Astrocyte (in vitro differentiated cells and primary cell): Measurements from ENCODE around the gene C5orf63. TPM values are rescaled to one million over a fixed set of nuclear protein-coding genes. Genes with fewer than 3 reads are reported as not detected.
"Not testable (repeated sequence)": the region's sequence is repeated elsewhere in the genome, so short reads cannot be mapped to it uniquely, and the experiment has no call there.

Source experiments
- DNase-seq: peaks from one replicate; pipeline ENCODE4 v3.0.0-alpha.2; 2010; ENCODE audit warnings: low read depth
- FAIRE-seq: peaks from 2 replicates; lab custom pipeline; 2011; peaks lifted over from hg19 to GRCh38; lab: Jason Lieb, UNC
- H2AFZ ChIP-seq: 2 replicates; pipeline ENCODE4 v1.6.0; 2012; ENCODE audit warnings: low read depth, low read length, inconsistent platforms
- H3K27ac ChIP-seq: 2 replicates; pipeline ENCODE4 v1.5.1; 2011; ENCODE audit warnings: low read depth, low read length, inconsistent platforms
- H3K27me3 ChIP-seq: 2 replicates; pipeline ENCODE4 v1.6.0; 2011; ENCODE audit warnings: low read length, inconsistent platforms; ENCODE audit not compliant: insufficient read depth
- H3K36me3 ChIP-seq: 2 replicates; pipeline ENCODE4 v1.5.1; 2011; ENCODE audit warnings: low read length, inconsistent platforms; ENCODE audit not compliant: insufficient read depth
- H3K4me1 ChIP-seq: 2 replicates; pipeline ENCODE4 v1.5.1; 2011; ENCODE audit warnings: low read length, inconsistent platforms; ENCODE audit not compliant: insufficient read depth
- H3K4me2 ChIP-seq: 2 replicates; pipeline ENCODE4 v1.6.0; 2012; ENCODE audit warnings: low read length, inconsistent platforms
- H3K4me3 ChIP-seq: 2 replicates; pipeline ENCODE4 v1.5.1; 2011; ENCODE audit warnings: low read depth, mild to moderate bottlenecking, low read length, inconsistent platforms; ENCODE audit not compliant: insufficient read depth
- H3K79me2 ChIP-seq: 2 replicates; pipeline ENCODE4 v1.6.0; 2012; ENCODE audit warnings: mild to moderate bottlenecking, low read length, inconsistent platforms; ENCODE audit not compliant: insufficient read depth
- H3K9ac ChIP-seq: 2 replicates; pipeline ENCODE4 v1.6.0; 2012; ENCODE audit warnings: mild to moderate bottlenecking, low read length, inconsistent platforms
- H3K9me3 ChIP-seq: 2 replicates; pipeline ENCODE4 v1.5.1; 2012; ENCODE audit warnings: low read depth, mild to moderate bottlenecking, low read length, inconsistent platforms; ENCODE audit not compliant: insufficient read depth
- H4K20me1 ChIP-seq: 2 replicates; pipeline ENCODE4 v1.6.0; 2012; ENCODE audit warnings: low read length, inconsistent platforms; ENCODE audit not compliant: insufficient read depth
- H3K27ac Mint-ChIP-seq: one replicate; pipeline ENCODE4 v1.8.0; 2021; ENCODE audit warnings: mild to moderate bottlenecking, mixed read lengths; ENCODE audit not compliant: unreplicated experiment
- H3K27me3 Mint-ChIP-seq: one replicate; pipeline ENCODE4 v1.8.0; 2021; ENCODE audit warnings: low read depth, mixed read lengths; ENCODE audit not compliant: unreplicated experiment
- H3K36me3 Mint-ChIP-seq: one replicate; pipeline ENCODE4 v1.8.0; 2021; ENCODE audit warnings: low read depth, mixed read lengths; ENCODE audit not compliant: unreplicated experiment
- H3K4me1 Mint-ChIP-seq: one replicate; pipeline ENCODE4 v1.8.0; 2021; ENCODE audit warnings: low read depth, mixed read lengths; ENCODE audit not compliant: unreplicated experiment
- H3K4me3 Mint-ChIP-seq: one replicate; pipeline ENCODE4 v1.8.0; 2021; ENCODE audit warnings: mild to moderate bottlenecking, moderate library complexity, mixed read lengths; ENCODE audit not compliant: unreplicated experiment
- H3K9me3 Mint-ChIP-seq: one replicate; pipeline ENCODE4 v1.8.0; 2021; ENCODE audit warnings: mild to moderate bottlenecking, mixed read lengths; ENCODE audit not compliant: unreplicated experiment
- EZH2 ChIP-seq: IDR thresholded peaks from 2 replicates; pipeline ENCODE4 v1.6.1; 2012; ENCODE audit warnings: mild to moderate bottlenecking, low read length, inconsistent platforms; ENCODE audit not compliant: insufficient read depth
- total RNA-seq: library from RNA; stranded (reverse); gene quantifications from 2 replicates; pipeline ENCODE4 v1.2.1, GENCODE V29; 2021
- TF ChIP-seq, protein P1 (sequence below): IDR thresholded peaks from 2 replicates; pipeline ENCODE4 v1.5.1; 2011; ENCODE audit warnings: low read depth, mild to moderate bottlenecking, inconsistent platforms, low read length, moderate library complexity; ENCODE audit not compliant: insufficient read depth

The C5orf63 gene
- total RNA-seq, 1 donor from 2014 or later, result 0.36 TPM

DNA sequence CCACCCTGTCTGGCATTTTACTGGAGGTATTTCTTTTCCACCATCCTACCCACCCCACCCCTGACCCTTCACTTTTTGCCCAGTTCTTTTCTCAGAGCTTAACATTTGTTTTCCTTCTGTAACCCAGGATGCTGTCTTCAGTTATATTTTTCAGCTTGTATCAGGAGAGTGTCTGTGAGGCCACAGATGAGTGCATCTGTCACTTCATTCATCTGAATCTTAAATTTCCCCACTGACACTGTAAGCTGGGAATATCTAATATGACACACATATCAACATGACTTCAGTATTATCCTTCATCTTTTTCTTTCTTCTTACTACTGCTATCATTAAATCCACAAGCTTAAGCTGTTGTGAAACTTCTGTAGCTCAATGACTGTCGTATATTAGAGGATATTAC, 47.8 kb downstream of the C5orf63 start:
- FAIRE-seq, result no peak
- H3K4me1 Mint-ChIP-seq, result peaks cover 12% of the 10 kb centered on the region

DNA sequence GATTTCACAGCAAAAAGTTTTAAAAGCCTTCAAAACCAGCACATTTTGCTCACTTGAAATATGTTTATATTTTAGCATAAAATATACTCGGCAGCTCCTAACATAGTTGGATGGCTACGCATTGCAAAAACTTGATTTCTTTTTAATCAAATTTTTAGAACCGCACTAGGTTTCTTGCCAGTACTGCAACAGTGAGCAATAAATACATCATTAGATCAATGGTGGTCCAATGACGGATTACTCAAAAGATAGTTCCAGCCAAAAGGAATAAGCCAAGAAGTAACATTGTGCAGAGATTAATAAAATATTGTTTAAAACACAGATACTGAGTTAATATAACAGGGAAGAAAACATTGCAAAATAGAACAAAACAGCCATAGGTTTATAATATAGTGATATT, 48.5 kb downstream of the C5orf63 start:
- no peak for DNase-seq
- no peak for FAIRE-seq
- Histone ChIP-seq H3K27ac (no peak overlapping the region), H2AFZ (no peak overlapping the region), H3K4me3 (no peak overlapping the region), H4K20me1 (peaks cover 4% of the 10 kb centered on the region), H3K9ac (no peak overlapping the region), H3K4me2 (no peak overlapping the region), H3K4me1 (no peaks in the 10 kb centered on the region), H3K27me3 (no peaks in the 10 kb centered on the region), H3K9me3 (no peaks in the 10 kb centered on the region), H3K36me3 (no peaks in the 10 kb centered on the region), H3K79me2 (no peaks in the 10 kb centered on the region)
- H3K36me3 Mint-ChIP-seq, result no peaks in the 10 kb centered on the region
- H3K4me3 Mint-ChIP-seq, result no peak overlapping the region
- no peaks in the 10 kb centered on the region for H3K27me3 Mint-ChIP-seq
- peak overlapping the region; percentile 26 for H3K27ac Mint-ChIP-seq
- H3K9me3 Mint-ChIP-seq, result no peaks in the 10 kb centered on the region
- peaks cover 12% of the 10 kb centered on the region for H3K4me1 Mint-ChIP-seq
- TF ChIP-seq, protein P1, sequence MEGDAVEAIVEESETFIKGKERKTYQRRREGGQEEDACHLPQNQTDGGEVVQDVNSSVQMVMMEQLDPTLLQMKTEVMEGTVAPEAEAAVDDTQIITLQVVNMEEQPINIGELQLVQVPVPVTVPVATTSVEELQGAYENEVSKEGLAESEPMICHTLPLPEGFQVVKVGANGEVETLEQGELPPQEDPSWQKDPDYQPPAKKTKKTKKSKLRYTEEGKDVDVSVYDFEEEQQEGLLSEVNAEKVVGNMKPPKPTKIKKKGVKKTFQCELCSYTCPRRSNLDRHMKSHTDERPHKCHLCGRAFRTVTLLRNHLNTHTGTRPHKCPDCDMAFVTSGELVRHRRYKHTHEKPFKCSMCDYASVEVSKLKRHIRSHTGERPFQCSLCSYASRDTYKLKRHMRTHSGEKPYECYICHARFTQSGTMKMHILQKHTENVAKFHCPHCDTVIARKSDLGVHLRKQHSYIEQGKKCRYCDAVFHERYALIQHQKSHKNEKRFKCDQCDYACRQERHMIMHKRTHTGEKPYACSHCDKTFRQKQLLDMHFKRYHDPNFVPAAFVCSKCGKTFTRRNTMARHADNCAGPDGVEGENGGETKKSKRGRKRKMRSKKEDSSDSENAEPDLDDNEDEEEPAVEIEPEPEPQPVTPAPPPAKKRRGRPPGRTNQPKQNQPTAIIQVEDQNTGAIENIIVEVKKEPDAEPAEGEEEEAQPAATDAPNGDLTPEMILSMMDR, result no peak
- TF ChIP-seq EZH2, result no peak

More for the DNA sequence above, 47.8 kb downstream of the C5orf63 start:
- H3K4me1 ChIP-seq, result no peaks in the 10 kb centered on the region
- no peaks in the 10 kb centered on the region for H3K27me3 Mint-ChIP-seq
- H3K27ac Mint-ChIP-seq, result no peak overlapping the region
- no peaks in the 10 kb centered on the region for H3K36me3 ChIP-seq
- H2AFZ ChIP-seq, result no peak overlapping the region
- no peak overlapping the region for H3K4me2 ChIP-seq
- H3K4me3 Mint-ChIP-seq, result no peak overlapping the region
- H3K79me2 ChIP-seq, result no peaks in the 10 kb centered on the region
- no peak overlapping the region for H3K9ac ChIP-seq
- no peaks in the 10 kb centered on the region for H3K9me3 Mint-ChIP-seq
- H3K9me3 ChIP-seq, result no peaks in the 10 kb centered on the region
- no peak for DNase-seq
- H3K36me3 Mint-ChIP-seq, result no peaks in the 10 kb centered on the region
- no peaks in the 10 kb centered on the region for H3K27me3 ChIP-seq
- H3K27ac ChIP-seq, result no peak overlapping the region
- peaks cover 4% of the 10 kb centered on the region for H4K20me1 ChIP-seq
- no peak overlapping the region for H3K4me3 ChIP-seq
- TF ChIP-seq, protein P1, result no peak
- TF ChIP-seq EZH2, result no peak

DNA sequence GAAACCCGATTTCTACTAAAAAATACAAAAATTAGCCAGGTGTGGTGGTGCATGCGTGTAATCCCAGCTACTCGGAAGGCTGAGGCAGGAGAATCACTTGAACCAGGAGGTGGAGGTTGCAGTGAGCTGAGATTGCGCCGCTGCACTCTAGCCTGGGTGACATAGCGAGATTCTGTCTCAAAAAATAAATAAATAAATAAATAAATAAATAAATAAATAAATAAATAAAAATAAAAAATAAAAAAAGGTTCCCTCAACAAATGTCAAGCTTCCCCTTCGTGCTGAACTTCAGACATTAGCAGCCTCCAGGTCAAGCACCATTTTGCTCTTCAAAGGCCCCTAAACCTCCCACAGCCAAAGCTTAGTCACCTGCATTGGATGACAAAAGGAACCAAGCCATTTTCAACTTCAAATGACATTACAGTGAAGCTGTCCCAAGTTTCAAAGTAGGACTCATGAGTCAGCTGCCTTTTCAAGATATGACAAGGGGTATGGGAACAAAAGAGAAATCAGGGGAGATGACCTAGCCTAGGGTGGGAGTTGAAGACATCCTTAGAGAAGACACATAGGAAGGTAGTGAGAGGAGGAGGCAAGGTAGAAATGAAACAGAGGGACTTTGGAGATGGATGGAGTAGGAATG, 49.6 kb downstream of the C5orf63 start:
- not testable (repeated sequence) for H3K9me3 ChIP-seq, DNase-seq, H3K27ac ChIP-seq, H3K27me3 Mint-ChIP-seq, H3K9ac ChIP-seq, H3K36me3 Mint-ChIP-seq, H3K79me2 ChIP-seq, H3K4me1 ChIP-seq, H2AFZ ChIP-seq, H3K4me3 Mint-ChIP-seq, H3K4me1 Mint-ChIP-seq, H3K9me3 Mint-ChIP-seq, H3K27me3 ChIP-seq, FAIRE-seq, H3K4me3 ChIP-seq, H4K20me1 ChIP-seq, H3K4me2 ChIP-seq, H3K27ac Mint-ChIP-seq, H3K36me3 ChIP-seq
